ENCODE results near the gene FAM193A. TPM values are rescaled to one million over a fixed set of nuclear protein-coding genes. Genes with fewer than 3 reads are reported as not detected.
A peak's percentile ranks its signal among the peaks of the same experiment; 100 is the strongest.

The FAM193A gene
- total RNA-seq, 1 donor from 2014 or later = 30.9 TPM

DNA sequence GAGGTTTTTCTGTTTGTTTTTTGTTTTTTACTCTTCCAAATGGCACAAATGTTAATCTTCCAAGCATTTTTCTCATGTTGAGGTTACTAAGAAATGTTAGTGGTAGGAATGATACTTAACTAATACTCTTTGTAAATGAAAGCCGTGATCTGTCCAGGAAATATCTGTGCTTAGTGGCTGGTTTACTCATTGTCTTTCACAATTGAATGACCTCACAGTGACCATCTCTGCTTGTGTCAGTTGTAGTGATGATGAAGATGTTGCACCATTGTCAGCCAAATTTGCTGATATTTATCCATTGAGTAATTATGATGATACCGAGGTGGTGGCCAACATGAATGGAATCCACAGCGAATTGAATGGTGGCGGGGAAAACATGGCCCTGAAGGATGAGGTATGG lies 126.2 kb downstream of the FAM193A start:
- H3K27ac ChIP-seq = no peak overlapping the region
- TF ChIP-seq, protein P1, sequence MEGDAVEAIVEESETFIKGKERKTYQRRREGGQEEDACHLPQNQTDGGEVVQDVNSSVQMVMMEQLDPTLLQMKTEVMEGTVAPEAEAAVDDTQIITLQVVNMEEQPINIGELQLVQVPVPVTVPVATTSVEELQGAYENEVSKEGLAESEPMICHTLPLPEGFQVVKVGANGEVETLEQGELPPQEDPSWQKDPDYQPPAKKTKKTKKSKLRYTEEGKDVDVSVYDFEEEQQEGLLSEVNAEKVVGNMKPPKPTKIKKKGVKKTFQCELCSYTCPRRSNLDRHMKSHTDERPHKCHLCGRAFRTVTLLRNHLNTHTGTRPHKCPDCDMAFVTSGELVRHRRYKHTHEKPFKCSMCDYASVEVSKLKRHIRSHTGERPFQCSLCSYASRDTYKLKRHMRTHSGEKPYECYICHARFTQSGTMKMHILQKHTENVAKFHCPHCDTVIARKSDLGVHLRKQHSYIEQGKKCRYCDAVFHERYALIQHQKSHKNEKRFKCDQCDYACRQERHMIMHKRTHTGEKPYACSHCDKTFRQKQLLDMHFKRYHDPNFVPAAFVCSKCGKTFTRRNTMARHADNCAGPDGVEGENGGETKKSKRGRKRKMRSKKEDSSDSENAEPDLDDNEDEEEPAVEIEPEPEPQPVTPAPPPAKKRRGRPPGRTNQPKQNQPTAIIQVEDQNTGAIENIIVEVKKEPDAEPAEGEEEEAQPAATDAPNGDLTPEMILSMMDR (IDR thresholded peaks at IDR 0.05) = no peak

GRCh38 chr4:2663275-2663674 lies 126.8 kb downstream of the FAM193A start:
- intact Hi-C loops (cut with DNase I) = no loop called here
- peak overlapping the region in 1 of 2 donors; percentile 3 for H3K27ac ChIP-seq
- TF ChIP-seq, protein P1 (IDR thresholded peaks at IDR 0.05) = no peak
- H3K27me3 ChIP-seq = no peaks in the 10 kb centered on the region
- peaks cover 0 to 7% of the 10 kb centered on the region in 2 donors for H3K4me1 ChIP-seq
- no peak overlapping the region for H3K4me3 ChIP-seq
- DNase-seq (ENCODE audit: low spot score in 2 of 2) = no peak
- peaks cover 34 to 50% of the 10 kb centered on the region in 2 donors for H3K36me3 ChIP-seq
- no peaks in the 10 kb centered on the region for H3K9me3 ChIP-seq

More for the DNA sequence above, 126.2 kb downstream of the FAM193A start:
- Histone ChIP-seq H3K36me3 (peaks cover 40 to 56% of the 10 kb centered on the region in 2 donors), H3K4me3 (no peak overlapping the region), H3K9me3 (no peaks in the 10 kb centered on the region), H3K27me3 (no peaks in the 10 kb centered on the region), H3K4me1 (peaks cover 0 to 7% of the 10 kb centered on the region in 2 donors)
- no peak for DNase-seq (ENCODE audit: low spot score in 2 of 2)
- intact Hi-C loops (cut with DNase I) = no loop called here

GRCh38 chr4:2666722-2667247 lies 130.3 kb downstream of the FAM193A start:
- no peaks in the 10 kb centered on the region for H3K4me1 ChIP-seq
- peaks cover 19 to 40% of the 10 kb centered on the region in 2 donors for H3K36me3 ChIP-seq
- no peak for DNase-seq (ENCODE audit: low spot score in 2 of 2)
- H3K27ac ChIP-seq = peak overlapping the region; percentile 16 to 30
- no peak overlapping the region for H3K4me3 ChIP-seq
- TF ChIP-seq, protein P1 (IDR thresholded peaks at IDR 0.05) = no peak
- intact Hi-C loops (cut with DNase I) = no loop called here
- no peaks in the 10 kb centered on the region for H3K27me3 ChIP-seq
- no peaks in the 10 kb centered on the region for H3K9me3 ChIP-seq

GRCh38 chr4:2667428-2667827 lies 131.0 kb downstream of the FAM193A start:
- peaks cover 26 to 46% of the 10 kb centered on the region in 2 donors for H3K36me3 ChIP-seq
- intact Hi-C loops (cut with DNase I) = no loop called here
- no peak overlapping the region for H3K4me3 ChIP-seq
- H3K27ac ChIP-seq = peak overlapping the region; percentile 16 to 30
- no peaks in the 10 kb centered on the region for H3K27me3 ChIP-seq
- no peaks in the 10 kb centered on the region for H3K4me1 ChIP-seq
- no peak for DNase-seq (ENCODE audit: low spot score in 2 of 2)
- TF ChIP-seq, protein P1 (IDR thresholded peaks at IDR 0.05) = no peak
- H3K9me3 ChIP-seq = no peaks in the 10 kb centered on the region

DNA sequence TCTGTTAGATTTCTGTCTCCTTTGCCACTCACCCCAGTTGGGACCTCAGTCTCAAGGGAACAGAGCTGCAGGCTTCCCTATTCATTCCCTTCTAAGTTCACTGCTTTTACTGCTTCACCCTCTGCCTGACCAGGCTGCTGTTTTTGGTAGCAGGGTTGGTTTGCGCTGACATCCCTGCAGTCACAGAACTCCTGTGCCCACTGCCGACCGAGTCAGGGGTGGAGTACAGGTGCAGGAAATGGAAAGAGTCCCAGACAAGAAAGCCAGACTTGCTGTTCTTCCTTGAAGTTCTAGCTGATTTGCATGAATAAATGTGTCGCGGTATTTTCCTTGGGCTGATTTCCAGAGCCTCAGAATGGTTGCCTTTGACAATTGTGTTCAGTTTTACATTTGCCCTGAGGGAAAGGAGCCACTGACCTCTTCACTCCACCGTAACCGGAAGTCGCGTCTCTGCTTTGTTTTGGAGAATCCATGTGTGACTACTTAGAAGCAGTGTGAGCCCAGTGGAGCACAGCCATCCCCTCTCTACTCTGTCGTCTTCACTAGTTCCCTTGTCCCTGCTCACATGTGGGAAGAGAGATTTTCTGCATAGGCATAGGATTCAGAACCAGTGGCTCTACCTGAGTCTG lies 134.9 kb downstream of the FAM193A start:
- intact Hi-C loops (cut with DNase I) = no loop called here
- TF ChIP-seq, protein P1 (IDR thresholded peaks at IDR 0.05) = no peak
- no peak overlapping the region for H3K27ac ChIP-seq
- H3K36me3 ChIP-seq = peaks cover 28 to 42% of the 10 kb centered on the region in 2 donors
- H3K4me3 ChIP-seq = no peak overlapping the region
- no peaks in the 10 kb centered on the region for H3K27me3 ChIP-seq
- H3K9me3 ChIP-seq = no peaks in the 10 kb centered on the region
- H3K4me1 ChIP-seq = peaks cover 0 to 6% of the 10 kb centered on the region in 2 donors
- DNase-seq (ENCODE audit: low spot score in 2 of 2) = no peak
